Stimulated activated CD8-positive, alpha-beta memory T cell treated with anti-CD3 and anti-CD28 coated beads, Interleukin-2, amount 100 ng/mL, for 48 hours (primary cell): ENCODE results near the gene SDK1.
"Not testable (repeated sequence)": the region's sequence is repeated elsewhere in the genome, so short reads cannot be mapped to it uniquely, and the experiment has no call there.

Experiments used
- DNase-seq, 2 donors: peaks; one replicate each; pipeline ENCODE4 v3.0.0-alpha.2; 2020; ENCODE audit warnings: low read depth in 2 of 2

The SDK1 gene

GRCh38 chr7:4074407-4074806 lies 773.4 kb downstream of the SDK1 start:
- DNase-seq, result no peak

GRCh38 chr7:4074994-4075393 lies 773.9 kb downstream of the SDK1 start:
- no peak for DNase-seq

- no peak for DNase-seq
Observed at GRCh38 chr7:4076701-4077294, 775.7 kb downstream of the SDK1 start.

- DNase-seq, result no peak
Observed at GRCh38 chr7:4077980-4078379, 776.9 kb downstream of the SDK1 start.

GRCh38 chr7:4078580-4078979 lies 777.5 kb downstream of the SDK1 start:
- DNase-seq, result no peak

GRCh38 chr7:4079366-4079765 lies 778.3 kb downstream of the SDK1 start:
- DNase-seq, result no peak

GRCh38 chr7:4079956-4080355 lies 778.9 kb downstream of the SDK1 start:
- no peak for DNase-seq

GRCh38 chr7:4080954-4081353 lies 779.9 kb downstream of the SDK1 start:
- DNase-seq, result no peak

- DNase-seq, result no peak
Observed at GRCh38 chr7:4083513-4083912, 782.5 kb downstream of the SDK1 start.

GRCh38 chr7:4084271-4084670 lies 783.2 kb downstream of the SDK1 start:
- DNase-seq, result no peak

GRCh38 chr7:4085937-4086691 lies 785.1 kb downstream of the SDK1 start:
- no peak for DNase-seq

- DNase-seq, result no peak
Observed at GRCh38 chr7:4086723-4087122, 785.7 kb downstream of the SDK1 start.

- no peak for DNase-seq
Observed at GRCh38 chr7:4091767-4092166, 790.7 kb downstream of the SDK1 start.

- DNase-seq, result no peak
Observed at GRCh38 chr7:4093035-4093434, 792.0 kb downstream of the SDK1 start.

GRCh38 chr7:4093483-4093882 lies 792.4 kb downstream of the SDK1 start:
- no peak for DNase-seq

GRCh38 chr7:4094158-4094557 lies 793.1 kb downstream of the SDK1 start:
- DNase-seq, result not testable (repeated sequence)

GRCh38 chr7:4097001-4097609 lies 796.1 kb downstream of the SDK1 start:
- no peak for DNase-seq

GRCh38 chr7:4098169-4098568 lies 797.1 kb downstream of the SDK1 start:
- DNase-seq, result no peak

GRCh38 chr7:4099651-4100050 lies 798.6 kb downstream of the SDK1 start:
- DNase-seq, result no peak

- DNase-seq, result no peak
Observed at GRCh38 chr7:4100148-4100547, 799.1 kb downstream of the SDK1 start.

GRCh38 chr7:4100691-4101090 lies 799.6 kb downstream of the SDK1 start:
- DNase-seq, result no peak

- no peak for DNase-seq
Observed at GRCh38 chr7:4102231-4102841, 801.3 kb downstream of the SDK1 start.
